GM12892 (cell line): Measurements from ENCODE around the gene DVL3.

Source experiments
- DNase-seq: peaks from one replicate; pipeline ENCODE4 v3.0.0; 2011; ENCODE audit not compliant: insufficient read length
- FAIRE-seq: peaks from 2 replicates; lab custom pipeline; 2011; peaks lifted over from hg19 to GRCh38; lab: Jason Lieb, UNC
- POLR2A ChIP-seq: IDR thresholded peaks from 2 replicates; pipeline ENCODE4 v1.6.1; 2011; ENCODE audit warnings: low read depth, low read length, control low read depth
- POLR2AphosphoS5 ChIP-seq: IDR thresholded peaks from 2 replicates; pipeline ENCODE4 v1.6.1; 2011; ENCODE audit warnings: low read depth, low read length, control low read depth
- TAF1 ChIP-seq: IDR thresholded peaks from 2 replicates; pipeline ENCODE4 v1.6.1; 2011; ENCODE audit warnings: low read depth, mild to moderate bottlenecking, control low read depth, low read length, borderline replicate concordance

DVL3 gene

DNA sequence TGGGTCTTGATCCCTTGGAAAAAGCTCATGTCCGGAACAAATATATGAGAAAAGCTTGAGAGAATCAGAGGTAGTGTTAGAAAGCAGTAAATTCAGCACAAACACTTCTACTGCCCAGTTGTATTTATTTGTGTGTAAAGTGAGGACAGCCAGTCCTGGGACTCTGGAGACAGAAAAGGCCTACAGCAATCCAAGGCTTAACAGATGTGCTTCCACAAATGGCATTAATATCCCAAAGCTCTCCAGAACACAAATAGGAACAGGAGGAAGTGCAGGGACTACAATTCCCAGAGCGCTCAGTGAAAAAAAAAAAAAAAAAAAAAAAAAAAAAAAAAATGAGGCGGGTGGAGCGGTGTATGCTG, 19.1 kb downstream of the DVL3 start:
- DNase-seq (no peak), FAIRE-seq (no peak)
- TF ChIP-seq POLR2A (no peak), TAF1 (no peak), POLR2AphosphoS5 (no peak)

DNA sequence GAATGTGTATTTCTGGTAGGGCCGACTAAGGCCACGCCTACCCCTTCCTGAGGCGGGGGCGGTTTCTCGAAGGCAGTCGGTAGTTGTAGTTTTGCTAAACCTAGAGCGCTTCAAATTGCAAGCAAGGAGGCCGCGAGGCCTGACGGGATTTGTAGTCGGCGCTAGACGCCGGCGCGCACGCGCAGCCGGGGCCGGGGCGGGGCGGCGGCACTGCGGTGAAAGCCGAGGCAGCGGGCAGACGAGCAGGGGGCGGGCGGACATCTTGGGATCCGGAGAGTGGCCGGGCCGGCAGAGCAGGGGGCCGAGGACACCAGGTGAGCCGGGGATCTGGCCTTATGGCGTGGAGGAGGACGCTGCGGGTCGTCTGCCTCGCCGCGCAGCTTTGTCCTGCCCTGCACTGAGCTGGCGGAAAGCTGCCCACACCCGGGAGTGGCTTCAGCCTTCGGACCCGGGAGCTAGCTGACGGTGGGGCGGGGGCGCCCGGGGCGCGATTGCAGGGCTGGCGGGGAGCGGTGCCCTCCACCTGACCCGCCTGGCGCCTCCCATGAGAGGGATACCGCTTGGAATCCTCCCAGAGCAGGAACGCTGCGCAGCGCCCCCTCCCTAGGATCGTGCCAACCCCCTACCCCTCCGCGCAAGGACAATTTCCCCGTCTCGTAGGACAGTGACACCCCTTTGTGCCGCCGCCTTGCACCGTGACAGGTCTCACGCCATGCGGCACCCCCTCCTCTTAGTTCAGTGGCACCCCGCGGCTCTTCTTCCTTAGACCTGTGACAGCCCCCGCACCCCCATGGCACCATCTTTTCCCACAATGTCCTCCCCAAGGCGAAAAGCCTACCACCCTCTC, 19.7 kb downstream of the DVL3 start, which contains the start of gene AP2M1:
TSS of gene AP2M1 (plus strand) at position 210 of the 847 bp plus-strand sequence. CDS start 2,139 bp downstream, outside the sequence.
- DNase-seq (peak; percentile 96), FAIRE-seq (peak; percentile 90)
- TF ChIP-seq TAF1 (peak; percentile 42; the same call in 1 of the 2 replicates), POLR2A (peak; percentile 83; the same call in 1 of the 2 replicates), POLR2AphosphoS5 (peak; percentile 81)

DNA sequence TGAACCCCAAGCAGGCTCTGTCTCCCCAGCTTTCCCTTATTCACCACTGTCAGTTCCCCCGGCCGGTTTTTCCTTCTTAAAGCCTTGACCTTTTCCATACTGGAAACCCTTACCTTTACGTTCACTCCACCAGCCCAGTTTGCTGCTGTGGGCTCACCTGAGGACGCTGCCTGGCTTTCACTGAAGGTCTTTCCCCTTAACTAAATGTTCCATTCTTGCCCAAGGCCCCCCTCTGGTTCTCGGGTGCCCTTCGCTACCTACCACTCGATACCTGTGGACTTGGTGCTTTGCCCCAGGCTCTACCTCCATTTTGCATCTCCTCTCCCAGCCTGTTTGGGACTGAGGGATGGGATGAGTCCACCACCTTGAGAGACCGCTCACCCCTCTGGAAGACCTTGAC, 20.3 kb downstream of the DVL3 start:
- TF ChIP-seq POLR2AphosphoS5: no peak
- TF ChIP-seq TAF1: no peak
- no peak for TF ChIP-seq POLR2A
- FAIRE-seq (no peak), DNase-seq (no peak)

DNA sequence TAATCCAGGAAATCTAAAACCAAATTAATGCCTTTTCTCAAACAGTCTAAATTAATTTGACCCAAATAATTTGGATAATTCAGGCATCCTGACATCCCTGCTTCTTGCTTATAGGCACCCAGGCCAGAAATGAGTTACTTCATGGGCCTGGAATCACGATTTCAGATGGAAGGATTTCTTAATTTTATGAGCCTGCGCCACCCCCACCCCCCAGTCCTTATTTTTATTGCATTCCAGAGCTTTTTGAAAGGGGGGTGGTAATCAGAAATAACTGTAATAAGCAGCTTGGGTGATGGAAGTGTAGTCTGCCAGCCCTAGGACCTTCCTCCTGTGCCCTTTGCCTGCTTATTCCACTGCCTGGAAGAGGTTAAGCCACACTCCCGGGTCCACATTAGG, 20.8 kb downstream of the DVL3 start:
- no peak for FAIRE-seq
- TF ChIP-seq POLR2A (no peak), TAF1 (no peak), POLR2AphosphoS5 (no peak)
- DNase-seq: no peak

DNA sequence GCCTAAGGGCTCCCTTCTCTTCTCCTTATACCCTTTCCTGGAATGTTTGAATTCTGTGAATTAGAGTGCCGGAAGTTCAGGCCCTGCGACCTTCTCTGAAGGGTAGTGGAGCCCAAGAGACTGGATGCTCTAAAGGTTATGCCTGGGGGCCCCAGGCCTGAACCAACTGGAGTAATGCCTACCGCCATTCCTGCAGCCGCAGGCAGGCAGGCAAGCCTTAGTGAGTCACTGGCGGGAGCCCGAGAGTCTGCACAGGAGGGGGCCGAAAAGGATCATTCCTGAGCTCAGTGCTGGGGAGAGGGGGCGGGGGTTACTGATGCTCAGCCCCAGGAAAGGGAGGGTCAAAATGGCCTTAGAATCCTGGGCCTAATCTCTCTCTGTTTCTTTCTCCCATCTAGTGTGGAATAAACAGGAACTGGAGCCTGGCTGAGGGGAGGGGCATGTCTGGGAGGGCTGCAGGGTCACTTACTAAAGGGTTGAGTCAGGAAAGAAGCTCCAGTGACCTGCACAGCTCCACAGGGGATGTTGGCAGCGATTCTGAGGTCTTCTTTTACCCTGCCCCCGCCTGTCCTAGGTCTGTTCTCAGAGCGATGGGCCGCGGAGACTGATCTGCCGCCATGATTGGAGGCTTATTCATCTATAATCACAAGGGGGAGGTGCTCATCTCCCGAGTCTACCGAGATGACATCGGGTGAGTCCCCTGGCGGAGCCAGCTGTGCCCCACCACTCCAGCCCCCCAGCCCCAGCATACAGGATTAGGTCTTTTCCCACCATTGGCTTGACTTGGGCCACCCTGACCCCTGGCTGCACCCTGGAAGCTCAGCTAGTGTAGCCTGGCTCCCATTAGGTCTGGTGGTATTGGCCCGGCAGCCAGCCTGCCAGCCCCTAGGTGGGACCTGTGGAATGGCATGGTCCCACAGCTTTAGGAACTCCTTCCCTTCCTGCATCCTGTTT, 21.5 kb downstream of the DVL3 start:
- TF ChIP-seq TAF1: no peak
- no peak for FAIRE-seq
- no peak for DNase-seq

DNA sequence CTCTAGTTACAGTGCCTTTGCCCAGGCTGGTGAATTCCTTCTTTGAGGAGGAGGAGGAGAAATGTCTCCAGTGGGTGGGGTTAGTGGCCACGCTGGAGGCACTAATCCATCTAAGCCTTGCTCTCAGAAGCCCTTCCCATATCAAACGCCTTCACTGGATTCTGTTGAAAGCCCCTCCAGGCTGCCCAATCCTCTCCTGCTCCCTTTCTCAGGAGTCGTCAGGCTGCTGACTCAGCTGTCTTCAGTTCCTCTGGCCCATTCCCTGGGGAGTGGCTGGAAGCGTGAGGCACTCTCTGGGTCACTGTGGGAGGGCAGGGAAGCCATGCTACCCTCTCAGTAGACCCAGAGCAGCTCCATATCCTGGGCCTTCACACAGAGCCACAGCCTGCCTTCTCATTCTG, 22.2 kb downstream of the DVL3 start:
- TF ChIP-seq POLR2AphosphoS5 (no peak), POLR2A (no peak), TAF1 (no peak)
- no peak for FAIRE-seq

DNA sequence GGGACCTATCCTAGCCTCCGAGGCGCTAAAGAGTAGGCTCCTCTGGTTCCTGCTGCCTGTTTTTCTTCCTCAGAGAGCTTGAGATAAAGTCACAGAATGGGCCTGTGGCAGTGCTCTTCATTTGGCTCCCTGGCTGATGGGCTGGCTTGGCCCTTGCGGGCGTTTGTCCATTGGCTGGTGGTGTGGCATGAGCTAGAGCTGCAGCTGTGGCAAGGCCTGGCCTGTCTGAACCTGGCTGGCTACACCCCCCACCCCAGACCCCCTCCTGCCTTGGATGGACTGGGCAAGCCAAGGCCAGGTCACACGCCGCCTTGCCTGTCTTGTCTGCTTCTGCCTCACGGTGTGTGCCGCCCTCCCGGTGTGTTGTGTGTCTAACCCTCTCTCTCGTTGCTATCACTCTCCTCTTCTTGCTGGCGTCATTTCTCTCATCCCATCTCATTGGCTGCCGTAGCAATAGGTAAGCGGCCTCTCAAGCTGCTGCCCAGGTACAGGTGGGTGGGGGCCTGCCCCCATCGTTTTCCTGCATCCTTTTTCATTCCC, 22.7 kb downstream of the DVL3 start:
- FAIRE-seq: no peak
- no peak for TF ChIP-seq POLR2AphosphoS5
- TF ChIP-seq POLR2A: no peak
- TF ChIP-seq TAF1: no peak
- DNase-seq: no peak

More for the DNA sequence above, 22.2 kb downstream of the DVL3 start:
- DNase-seq: no peak

DNA sequence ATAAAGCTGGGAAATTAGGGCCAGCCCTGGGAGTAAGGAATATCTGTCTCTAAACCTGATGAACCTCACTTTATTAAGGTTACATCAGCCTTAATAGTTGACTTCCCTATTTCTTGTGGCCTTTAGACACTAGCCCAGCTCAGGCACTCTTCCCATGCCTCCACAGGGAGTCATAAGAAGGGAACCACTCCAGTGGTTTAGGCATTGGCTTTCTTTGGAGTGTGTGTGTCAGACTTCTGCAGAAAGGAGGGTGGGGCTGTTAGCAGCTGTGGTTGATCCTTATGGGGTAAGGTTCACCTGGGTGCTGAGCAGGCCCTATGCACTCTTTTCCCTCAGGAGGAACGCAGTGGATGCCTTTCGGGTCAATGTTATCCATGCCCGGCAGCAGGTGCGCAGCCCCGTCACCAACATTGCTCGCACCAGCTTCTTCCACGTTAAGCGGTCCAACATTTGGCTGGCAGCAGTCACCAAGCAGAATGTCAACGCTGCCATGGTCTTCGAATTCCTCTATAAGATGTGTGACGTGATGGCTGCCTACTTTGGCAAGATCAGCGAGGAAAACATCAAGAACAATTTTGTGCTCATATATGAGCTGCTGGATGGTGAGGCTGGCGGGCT, 23.5 kb downstream of the DVL3 start:
- no peak for FAIRE-seq
- no peak for TF ChIP-seq POLR2AphosphoS5
- TF ChIP-seq TAF1: no peak
- no peak for TF ChIP-seq POLR2A

DNA sequence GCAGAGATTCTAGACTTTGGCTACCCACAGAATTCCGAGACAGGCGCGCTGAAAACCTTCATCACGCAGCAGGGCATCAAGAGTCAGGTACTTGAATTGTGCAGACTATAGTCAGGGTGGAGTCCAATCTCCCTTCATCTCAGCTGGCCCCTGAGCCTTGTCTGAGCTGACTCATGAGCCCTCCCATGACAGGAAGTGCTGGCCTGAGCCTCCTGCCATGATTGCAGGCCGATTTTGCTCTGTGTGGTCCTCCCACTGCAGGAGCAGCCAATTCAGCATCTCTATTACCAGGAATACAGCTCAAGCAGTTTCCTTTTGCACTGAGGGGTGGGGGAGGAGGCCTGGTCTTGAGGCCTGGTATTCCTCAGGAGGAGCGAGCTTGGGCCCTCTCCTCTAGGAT, 25.0 kb downstream of the DVL3 start:
- TF ChIP-seq POLR2AphosphoS5 (no peak), POLR2A (no peak), TAF1 (no peak)
- FAIRE-seq (no peak), DNase-seq (no peak)

More for the DNA sequence above, 23.5 kb downstream of the DVL3 start:
- DNase-seq: no peak

DNA sequence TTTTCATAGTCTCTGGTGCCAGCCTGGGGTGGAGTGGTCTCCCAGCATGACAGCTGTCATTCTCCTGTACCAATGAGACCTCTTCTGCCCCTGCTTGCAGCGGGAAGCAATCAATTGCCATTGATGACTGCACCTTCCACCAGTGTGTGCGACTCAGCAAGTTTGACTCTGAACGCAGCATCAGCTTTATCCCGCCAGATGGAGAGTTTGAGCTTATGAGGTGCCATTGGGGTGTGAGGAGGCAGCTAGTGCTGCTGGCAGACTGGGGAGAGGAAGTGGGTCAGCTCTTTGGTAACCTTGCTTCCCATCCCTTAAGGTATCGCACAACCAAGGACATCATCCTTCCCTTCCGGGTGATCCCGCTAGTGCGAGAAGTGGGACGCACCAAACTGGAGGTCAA, 26.4 kb downstream of the DVL3 start:
- FAIRE-seq: no peak
- no peak for DNase-seq
- TF ChIP-seq POLR2A (no peak), TAF1 (no peak), POLR2AphosphoS5 (no peak)

DNA sequence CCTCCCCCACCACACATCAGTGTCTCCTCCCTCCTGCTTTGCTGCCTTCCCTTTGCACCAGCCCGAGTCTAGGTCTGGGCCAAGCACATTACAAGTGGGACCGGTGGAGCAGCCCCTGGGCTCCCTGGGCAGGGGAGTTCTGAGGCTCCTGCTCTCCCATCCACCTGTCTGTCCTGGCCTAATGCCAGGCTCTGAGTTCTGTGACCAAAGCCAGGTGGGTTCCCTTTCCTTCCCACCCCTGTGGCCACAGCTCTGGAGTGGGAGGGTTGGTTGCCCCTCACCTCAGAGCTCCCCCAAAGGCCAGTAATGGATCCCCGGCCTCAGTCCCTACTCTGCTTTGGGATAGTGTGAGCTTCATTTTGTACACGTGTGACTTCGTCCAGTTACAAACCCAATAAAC, 28.5 kb downstream of the DVL3 start:
- TF ChIP-seq POLR2AphosphoS5 (no peak), POLR2A (no peak; the same call in 1 of the 2 replicates), TAF1 (no peak)
- FAIRE-seq (no peak), DNase-seq (no peak)
